Stimulated activated CD4-positive, alpha-beta T cell treated with anti-CD3 and anti-CD28 coated beads, Interleukin-2, amount 100 ng/mL, for 24 hours (primary cell): Measurements from ENCODE around the gene CZIB.
"Not testable (repeated sequence)": the region's sequence is repeated elsewhere in the genome, so short reads cannot be mapped to it uniquely, and the experiment has no call there.

Source experiments
- DNase-seq, 2 donors: peaks; one replicate each; pipeline ENCODE4 v3.0.0-alpha.2; 2020

The CZIB gene

GRCh38 chr1:53188099-53188498 is 32.3 kb downstream of the CZIB start:
- DNase-seq = no peak

GRCh38 chr1:53187401-53187800 is 33.0 kb downstream of the CZIB start:
- no peak for DNase-seq

GRCh38 chr1:53186533-53186932 is 33.9 kb downstream of the CZIB start:
- DNase-seq = no peak

- DNase-seq = not testable (repeated sequence)
Measured at GRCh38 chr1:53185955-53186297, 34.5 kb downstream of the CZIB start.

GRCh38 chr1:53183095-53183990 is 37.1 kb downstream of the CZIB start:
- DNase-seq = no peak

GRCh38 chr1:53182716-53183094 is 37.7 kb downstream of the CZIB start:
- DNase-seq = no peak

- peak; percentile 87 to 92 for DNase-seq
Measured at GRCh38 chr1:53182111-53182593, 38.3 kb downstream of the CZIB start.

- no peak for DNase-seq
Measured at GRCh38 chr1:53180951-53181350, 39.5 kb downstream of the CZIB start.

- DNase-seq = no peak
Measured at GRCh38 chr1:53180226-53180625, 40.2 kb downstream of the CZIB start.

- DNase-seq = no peak
Measured at GRCh38 chr1:53176452-53177208, 43.8 kb downstream of the CZIB start.

GRCh38 chr1:53174971-53175913 is 45.2 kb downstream of the CZIB start:
- no peak for DNase-seq

- DNase-seq = no peak
Measured at GRCh38 chr1:53172426-53173128, 47.9 kb downstream of the CZIB start.

GRCh38 chr1:53166912-53167311 is 53.5 kb downstream of the CZIB start:
- DNase-seq = no peak

- no peak for DNase-seq
Measured at GRCh38 chr1:53166366-53166765, 54.1 kb downstream of the CZIB start.

GRCh38 chr1:53165408-53165961 is 54.9 kb downstream of the CZIB start:
- no peak for DNase-seq
